IMR-90 (cell line): ENCODE measurements around the gene SYNE2. TPM values are rescaled to one million over a fixed set of nuclear protein-coding genes. Genes with fewer than 3 reads are reported as not detected.

ENCODE experiments used
- ATAC-seq: fragments of 200-7000 bp; cut with Tn5 transposase; 2 replicates; pipeline ENCODE4 v1.9.1; 2020; ENCODE audit warnings: low read depth, mild to moderate bottlenecking, moderate library complexity
- BruUV-seq: library from RNA; stranded (reverse); fragments of 400-500 nt; replicated peaks from 2 replicates; lab custom pipeline; 2021; lab: Mats Ljungman, UMichigan
- CTCF ChIA-PET: fragments of 300-600 bp; formaldehyde crosslinking; extraction: SDS; loops from one replicate; lab custom pipeline; 2021; ENCODE audit warnings: antibody characterized with exemption; lab: Yijun Ruan, JAX
- POLR2A ChIA-PET: fragments of 300-600 bp; sonication (Branson Sonifier 250); formaldehyde crosslinking; loops from one replicate; lab custom pipeline; 2022; ENCODE audit warnings: antibody characterized with exemption; ENCODE audit not compliant: unreplicated experiment; lab: Charles Lee
- DNase-seq: peaks from one replicate; pipeline ENCODE4 v3.0.0; 2013
- H2AFZ ChIP-seq: replicated peaks from 2 replicates; pipeline ENCODE3; 2013; ENCODE audit warnings: low read length, mild to moderate bottlenecking; ENCODE audit not compliant: poor library complexity
- H2AK5ac ChIP-seq: 2 replicates; pipeline ENCODE4 v1.6.1; 2013; ENCODE audit warnings: low read depth, low read length, inconsistent platforms
- H2AK9ac ChIP-seq: replicated peaks from 2 replicates; pipeline ENCODE3; 2013; ENCODE audit warnings: mild to moderate bottlenecking, low read depth, low read length, moderate library complexity; ENCODE audit not compliant: poor library complexity
- H2BK120ac ChIP-seq: 2 replicates; pipeline ENCODE4 v1.6.1; 2013; ENCODE audit warnings: low read depth, low read length, inconsistent platforms
- H2BK15ac ChIP-seq: 3 replicates; pipeline ENCODE4 v1.6.1; 2013; ENCODE audit warnings: low read depth, low read length, inconsistent platforms
- H2BK20ac ChIP-seq: 2 replicates; pipeline ENCODE4 v1.6.1; 2013; ENCODE audit warnings: low read depth, mild to moderate bottlenecking, inconsistent platforms, low read length, moderate library complexity
- H2BK5ac ChIP-seq: 2 replicates; pipeline ENCODE4 v1.6.1; 2013; ENCODE audit warnings: mild to moderate bottlenecking, low read depth, low read length, inconsistent platforms; ENCODE audit not compliant: poor library complexity, severe bottlenecking
- H3K14ac ChIP-seq: replicated peaks from 2 replicates; pipeline ENCODE4 v1.6.1; 2013; ENCODE audit warnings: low read depth, low read length, inconsistent platforms
- H3K18ac ChIP-seq: 2 replicates; pipeline ENCODE4 v1.6.1; 2013; ENCODE audit warnings: low read depth, low read length, control low read depth
- H3K23ac ChIP-seq: 2 replicates; pipeline ENCODE4 v1.6.1; 2013; ENCODE audit warnings: low read depth, low read length, inconsistent platforms
- H3K27ac ChIP-seq: 2 replicates; pipeline ENCODE4 v1.5.1; 2013; ENCODE audit warnings: mild to moderate bottlenecking, control low read depth, low read length; ENCODE audit not compliant: insufficient read depth
- H3K27me3 ChIP-seq: 2 replicates; pipeline ENCODE4 v1.6.1; 2013; ENCODE audit warnings: low read length; ENCODE audit not compliant: control insufficient read depth, insufficient read depth
- H3K36me3 ChIP-seq: 2 replicates; pipeline ENCODE4 v1.6.1; 2013; ENCODE audit warnings: low read length, mixed read lengths; ENCODE audit not compliant: control insufficient read depth, insufficient read depth
- H3K4ac ChIP-seq: 2 replicates; pipeline ENCODE4 v1.6.1; 2013; ENCODE audit warnings: low read depth, low read length, inconsistent platforms
- H3K4me1 ChIP-seq: 2 replicates; pipeline ENCODE4 v1.6.1; 2013; ENCODE audit warnings: low read length, mixed read lengths; ENCODE audit not compliant: control insufficient read depth, insufficient read depth
- H3K4me2 ChIP-seq: 2 replicates; pipeline ENCODE4 v1.6.1; 2013; ENCODE audit warnings: low read depth, mild to moderate bottlenecking, control low read depth, low read length, moderate library complexity
- H3K4me3 ChIP-seq: 2 replicates; pipeline ENCODE4 v1.5.1; 2013; ENCODE audit warnings: low read depth, mild to moderate bottlenecking, control low read depth, low read length, moderate library complexity; ENCODE audit not compliant: insufficient read depth
- H3K56ac ChIP-seq: 2 replicates; pipeline ENCODE4 v1.6.1; 2013; ENCODE audit warnings: low read length, inconsistent platforms; ENCODE audit not compliant: insufficient read depth; ENCODE audit errors: extremely low read depth
- H3K79me1 ChIP-seq, 2 experiments: 2 replicates each; pipeline ENCODE4 v1.6.1; 2013; ENCODE audit warnings: low read length in 2 of 2, inconsistent platforms in 1 of 2, low read depth in 1 of 2
- H3K9ac ChIP-seq: 2 replicates; pipeline ENCODE4 v1.6.1; 2013; ENCODE audit warnings: low read depth, low read length, control low read depth
- H3K9me1 ChIP-seq: 2 replicates; pipeline ENCODE4 v1.6.1; 2013; ENCODE audit warnings: low read length, inconsistent platforms; ENCODE audit not compliant: insufficient read depth
- H3K9me3 ChIP-seq: 2 replicates; pipeline ENCODE4 v1.6.1; 2013; ENCODE audit warnings: low read length; ENCODE audit not compliant: control insufficient read depth, insufficient read depth
- H4K20me1 ChIP-seq: 2 replicates; pipeline ENCODE4 v1.6.1; 2013; ENCODE audit warnings: low read length, inconsistent platforms; ENCODE audit not compliant: insufficient read depth
- H4K5ac ChIP-seq: 2 replicates; pipeline ENCODE4 v1.6.1; 2013; ENCODE audit warnings: mild to moderate bottlenecking, low read depth, low read length, control low read depth
- H4K8ac ChIP-seq, 2 experiments: 2 replicates each; pipeline ENCODE4 v1.6.1; 2013; ENCODE audit warnings: low read depth in 2 of 2, low read length in 2 of 2, control low read depth in 1 of 2, inconsistent platforms in 1 of 2
- H4K91ac ChIP-seq: 2 replicates; pipeline ENCODE4 v1.6.1; 2013; ENCODE audit warnings: low read depth, low read length, inconsistent platforms; ENCODE audit not compliant: insufficient read depth
- FOS ChIP-seq: fragments of 150-350 bp; IDR thresholded peaks from 2 replicates; pipeline ENCODE4 v1.6.1; 2016; ENCODE audit warnings: low read depth, low read length
- WGBS, 2 experiments: methylation state at CpG; one replicate each; pipeline versions ENCODE4 v1.1.5 to v1.1.7; 2013; ENCODE audit warnings: missing lambda C conversion rate in 2 of 2; ENCODE audit not compliant: insufficient read length in 1 of 2; ENCODE audit errors: extremely low coverage in 2 of 2; 5-methylcytosine and 5-hydroxymethylcytosine counted together
- dilution Hi-C: fragments of 300-500 bp; cut with HindIII; formaldehyde crosslinking; loops from one replicate; pipeline ENCODE4 v1.14.3; 2018; ENCODE audit warnings: low sequenced_read_pairs; ENCODE audit not compliant: unreplicated experiment
- in situ Hi-C: fragments of 300-500 bp; cut with MboI; formaldehyde crosslinking; loops from 3 replicates; pipeline ENCODE4 v1.14.3; 2019; ENCODE audit warnings: low sequenced_read_pairs, inconsistent platforms, mixed read lengths
- intact Hi-C: fragments of 100-400 bp; cut with micrococcal nuclease; formaldehyde crosslinking; loops from 2 replicates; pipeline ENCODE4 v1.10.0; 2022
- polyA plus RNA-seq, 3 experiments: library from polyadenylated mRNA; depleted of rRNA; stranded (reverse); fragments of >200 nt; gene quantifications; 2 replicates each; pipeline ENCODE4 v1.2.3, GENCODE V29; 2012; ENCODE audit warnings: low replicate concordance in 1 of 3
- total RNA-seq: library from RNA; depleted of rRNA; stranded (reverse); fragments of >200 nt; gene quantifications from 2 replicates; pipeline ENCODE4 v1.2.3, GENCODE V29; 2012

Gene SYNE2
- total and polyA plus RNA-seq, 2 of the 4 experiments (the other 2 are of a cell fraction) = 5.2 to 28.9 TPM

GRCh38 chr14:63853831-63854293 lies 1.1 kb downstream of the SYNE2 start:
- Histone ChIP-seq H4K5ac (no peak overlapping the region), H4K8ac (no peak overlapping the region), H3K27ac (no peak overlapping the region), H2BK120ac (no peak overlapping the region), H3K36me3 (no peaks in the 10 kb centered on the region), H2BK15ac (no peak overlapping the region), H4K20me1 (no peaks in the 10 kb centered on the region), H4K91ac (no peak overlapping the region), H3K9me1 (no peaks in the 10 kb centered on the region), H2AK5ac (no peak overlapping the region), H3K4ac (no peak overlapping the region), H3K18ac (no peak overlapping the region), H3K79me1 (peaks cover 8 to 10% of the 10 kb centered on the region in 2 experiments; a peak in 3 of 4 replicates), H3K23ac (peak overlapping the region; percentile 39), H3K9me3 (no peaks in the 10 kb centered on the region), H3K27me3 (peaks cover under 1% of the 10 kb centered on the region; the same call in 1 of the 2 replicates), H2BK20ac (no peak overlapping the region), H3K9ac (peak overlapping the region; percentile 10; the same call in 1 of the 2 replicates), H3K4me3 (peak overlapping the region; percentile 71), H2AK9ac (no peak overlapping the region), H2BK5ac (no peak overlapping the region), H3K4me1 (no peaks in the 10 kb centered on the region), H2AFZ (peak overlapping the region; percentile 92), H3K14ac (no peak overlapping the region; the same call in 1 of the 2 replicates), H3K4me2 (peak overlapping the region; percentile 94), H3K56ac (no peak overlapping the region)
- BruUV-seq = no TSS peak
- WGBS, 2 experiments = no CpG with 5 or more reads among the region's 18 CpGs
- in situ Hi-C loops (no loop called here), intact Hi-C loops (loop anchor here (2.0 to 10.0 kb wide), 3 partner anchors 43 to 141 kb away; no protein-coding TSS in a partner anchor), dilution Hi-C loops (no loop called here)
- ChIA-PET CTCF (interaction anchor here (0.6 kb wide), 1 partner anchor 62 kb away, joined by 6 read pairs; no protein-coding TSS in a partner anchor), POLR2A (no interaction called here)
- ATAC-seq = peak; percentile 18; the same call in 1 of the 2 replicates
- peak; percentile 52 for DNase-seq
- TF ChIP-seq FOS = no peak
